K562 (cell line): ENCODE measurements around the gene HCN3. TPM values are rescaled to one million over a fixed set of nuclear protein-coding genes. Genes with fewer than 3 reads are reported as not detected.

Source experiments
- ARID3A ChIP-seq: IDR thresholded peaks from 2 replicates; pipeline ENCODE4 v1.6.1; 2012; ENCODE audit warnings: low read depth, low read length, improper control_type of control experiment, borderline replicate concordance
- CSDE1 ChIP-seq, 2 experiments: fragments of 450-650 bp; IDR thresholded peaks; 2 replicates each; pipeline ENCODE4 v1.6.1; 2016; ENCODE audit warnings: mild to moderate bottlenecking in 1 of 2
- E2F3 ChIP-seq: fragments of 250-450 bp; sonication (Bioruptor Pico); IDR thresholded peaks from 2 replicates; pipeline ENCODE4 v1.4.0; 2020; ENCODE audit warnings: mild to moderate bottlenecking
- E2F5 ChIP-seq: sonication (generic); formaldehyde crosslinking; IDR thresholded peaks from 2 replicates; pipeline ENCODE4 v1.8.0; 2022; ENCODE audit warnings: mild to moderate bottlenecking, missing genetic modification reagents
- EGR1 ChIP-seq: fragments of 450-650 bp; conservative IDR thresholded peaks from 2 replicates; pipeline ENCODE4 v1.6.1; 2017; ENCODE audit warnings: mild to moderate bottlenecking
- ESRRB ChIP-seq: fragments of 250-450 bp; sonication (Bioruptor Pico); IDR thresholded peaks from 2 replicates; pipeline ENCODE4 v1.5.0; 2020; ENCODE audit warnings: mild to moderate bottlenecking, moderate library complexity, borderline replicate concordance
- ETV5 ChIP-seq: sonication (generic); formaldehyde crosslinking; IDR thresholded peaks from 2 replicates; pipeline ENCODE4 v1.4.0; 2020; ENCODE audit warnings: low read depth, mild to moderate bottlenecking, missing genetic modification reagents
- HCFC1 ChIP-seq: IDR thresholded peaks from 2 replicates; pipeline ENCODE4 v1.6.1; 2012; ENCODE audit warnings: low read depth, low read length, improper control_type of control experiment
- KDM1A ChIP-seq, 2 experiments: fragments of 450-650 bp; IDR thresholded peaks; 2 replicates each; pipeline ENCODE4 v1.6.1; 2016; ENCODE audit warnings: mild to moderate bottlenecking in 2 of 2
- KDM5B ChIP-seq: fragments of 200-600 bp; sonication (generic); IDR thresholded peaks from 2 replicates; pipeline ENCODE4 v1.6.1; 2012; ENCODE audit warnings: low read depth, mild to moderate bottlenecking, moderate library complexity, low read length, control low read depth, inconsistent platforms; ENCODE audit not compliant: insufficient replicate concordance
- MED1 ChIP-seq: sonication (generic); formaldehyde crosslinking; IDR thresholded peaks from 2 replicates; pipeline ENCODE4 v1.8.1; 2023; ENCODE audit warnings: missing genetic modification reagents, borderline replicate concordance
- NCOA4 ChIP-seq: fragments of 450-650 bp; IDR thresholded peaks from 2 replicates; pipeline ENCODE4 v1.6.1; 2018; ENCODE audit warnings: mild to moderate bottlenecking; ENCODE audit not compliant: partially characterized antibody
- NFYB ChIP-seq: IDR thresholded peaks from 2 replicates; pipeline ENCODE4 v1.6.1; 2011; ENCODE audit warnings: mild to moderate bottlenecking, moderate library complexity; ENCODE audit not compliant: insufficient read length; ENCODE audit errors: extremely low read depth
- NKRF ChIP-seq: fragments of 450-650 bp; IDR thresholded peaks from 2 replicates; pipeline ENCODE4 v1.6.1; 2016; ENCODE audit warnings: borderline replicate concordance
- RNF2 ChIP-seq: sonication (generic); IDR thresholded peaks from 2 replicates; pipeline ENCODE4 v1.6.1; 2016
- SMAD2 ChIP-seq: fragments of 150-350 bp; IDR thresholded peaks from 2 replicates; pipeline ENCODE4 v1.6.1; 2014; ENCODE audit warnings: low read depth, mild to moderate bottlenecking, low read length
- SP2 ChIP-seq: IDR thresholded peaks from 2 replicates; pipeline ENCODE4 v1.6.1; 2011; ENCODE audit warnings: mild to moderate bottlenecking, low read depth, low read length, moderate library complexity; ENCODE audit not compliant: poor library complexity, severe bottlenecking; ENCODE audit errors: extremely low read depth
- SRSF1 ChIP-seq: fragments of 200-400 bp; formaldehyde crosslinking; IDR thresholded peaks from 2 replicates; pipeline ENCODE4 v1.6.1; 2017; ENCODE audit warnings: mild to moderate bottlenecking, low read depth, low read length, moderate library complexity
- SUPT5H ChIP-seq: fragments of 450-650 bp; IDR thresholded peaks from 2 replicates; pipeline ENCODE4 v1.6.1; 2016
- WHSC1 ChIP-seq: IDR thresholded peaks from one replicate; pipeline ENCODE4 v1.6.1; 2012; ENCODE audit warnings: low read length, control low read depth, inconsistent platforms
- ZNF449 ChIP-seq: fragments of 250-450 bp; sonication (Bioruptor Pico); IDR thresholded peaks from 2 replicates; pipeline ENCODE4 v1.8.0; 2022; ENCODE audit warnings: moderate library complexity, mild to moderate bottlenecking, inconsistent platforms
- ZNF551 ChIP-seq: fragments of 250-450 bp; sonication (Bioruptor Pico); IDR thresholded peaks from 2 replicates; pipeline ENCODE4 v1.5.0; 2021; ENCODE audit warnings: mild to moderate bottlenecking, moderate library complexity
- ZNF830 ChIP-seq: fragments of 250-450 bp; sonication (Bioruptor Pico); IDR thresholded peaks from 2 replicates; pipeline ENCODE4 v1.5.0; 2021; ENCODE audit warnings: mild to moderate bottlenecking
- polyA plus RNA-seq, 8 experiments: library from polyadenylated mRNA; depleted of rRNA in 4 of 8; stranded (reverse) in 5 of 8; unstranded in 3 of 8; fragments of >200 nt; fragmentation: Nextera tagmentation in 2 of 8; fragmentation: Illumina TruSeq in 1 of 8; extraction: Ambion mirVana in 2 of 8; extraction: Trizol in 1 of 8; gene quantifications; 2 replicates each; pipeline versions ENCODE4 v1.2.1 to v1.2.3, GENCODE V29; 2011 to 2014; ENCODE audit warnings: inconsistent platforms in 1 of 8, missing spikeins in 1 of 8
- total RNA-seq, 7 experiments: library from RNA; depleted of rRNA in 6 of 7; stranded (reverse); fragments of >200 nt in 6 of 7; fragmentation: Illumina TruSeq in 2 of 7; extraction: Trizol in 2 of 7; gene quantifications; 2 replicates each; pipeline versions ENCODE4 v1.2.1 to v1.2.3, GENCODE V29; 2011 to 2021; ENCODE audit warnings: low replicate concordance in 1 of 7

The HCN3 gene
- total and polyA plus RNA-seq, 9 of the 15 experiments (the other 6 are each of a cell fraction or from before 2014, with no cell fraction given) = 0.91 to 9.7 (median 3.9) TPM

DNA sequence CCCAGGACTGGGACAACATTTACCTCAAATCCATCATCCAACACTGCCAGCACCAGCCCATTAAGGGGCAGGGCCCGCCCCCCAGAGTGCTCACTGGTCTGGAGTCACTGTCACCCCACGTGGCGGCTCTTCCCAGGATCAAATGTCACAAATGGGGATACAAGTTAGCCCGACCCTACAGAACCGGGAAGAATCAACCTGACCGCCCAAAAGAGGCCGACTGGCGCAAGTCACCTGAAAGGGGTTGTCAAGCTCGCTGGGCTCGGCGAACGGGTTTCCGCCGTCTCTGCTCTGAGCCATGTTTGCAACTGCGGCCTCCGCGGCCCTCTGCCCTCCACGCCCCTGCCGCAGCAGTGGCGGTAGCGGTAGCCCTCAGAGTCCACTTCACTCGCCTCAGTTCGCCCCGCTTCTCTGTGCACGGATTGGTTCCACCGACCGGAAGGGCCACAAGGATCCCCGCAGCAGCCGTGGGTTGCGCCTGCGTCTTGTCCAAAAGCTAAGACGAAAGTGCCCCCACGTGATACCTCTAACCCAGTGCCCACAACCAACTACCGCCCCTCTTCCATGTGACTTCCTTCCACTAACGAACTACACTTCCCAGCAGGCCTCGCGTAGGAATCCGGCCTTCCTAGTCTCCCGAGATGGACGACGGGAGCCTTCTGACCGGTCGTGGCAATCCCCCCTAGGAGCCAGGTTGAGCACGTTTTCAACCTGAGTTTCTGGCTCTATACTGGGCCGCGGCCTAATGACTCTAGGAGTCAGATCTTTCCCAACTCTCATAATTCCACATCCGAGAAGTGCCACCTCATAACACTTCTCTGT is 15.2 kb upstream of the HCN3 start, which contains the start of gene SCAMP3 (continued):
- TF ChIP-seq EGR1 = no peak
- TF ChIP-seq NCOA4 = no peak
- no peak for TF ChIP-seq SP2
- TF ChIP-seq HCFC1 = peak; percentile 96
- TF ChIP-seq ZNF830 (CRISPR knock-in tag) = peak; percentile 97
- peak; percentile 81 for TF ChIP-seq ETV5 (CRISPR knock-in tag)
- TF ChIP-seq ZNF449 (CRISPR knock-in tag) = no peak
- TF ChIP-seq NFYB = peak; percentile 38
- TF ChIP-seq KDM1A (IDR thresholded peaks at IDR 0.05) = no peak
- peak; percentile 90 for TF ChIP-seq KDM5B
- peak; percentile 82; the same call in 1 of the 2 replicates for TF ChIP-seq ESRRB (CRISPR knock-in tag)
- no peak for TF ChIP-seq CSDE1 (IDR thresholded peaks at IDR 0.05)
- TF ChIP-seq E2F3 (CRISPR knock-in tag) = no peak
- TF ChIP-seq RNF2 = peak; percentile 60; the same call in 1 of the 2 replicates
- peak; percentile 89 for TF ChIP-seq SUPT5H
- TF ChIP-seq WHSC1 = no peak
- peak; percentile 97 for TF ChIP-seq NKRF
- TF ChIP-seq ARID3A = no peak
- no peak for TF ChIP-seq SRSF1
- no peak for TF ChIP-seq ZNF551 (CRISPR knock-in tag)
- no peak for TF ChIP-seq SMAD2
- no peak for TF ChIP-seq MED1 (CRISPR knock-in tag)
- no peak for TF ChIP-seq E2F5
